ENCODE measurements around the gene SLC15A4. TPM values are rescaled to one million over a fixed set of nuclear protein-coding genes. Genes with fewer than 3 reads are reported as not detected.

Gene SLC15A4
- 100 to 1,000 TPM; 116 to 165 TPM for total RNA-seq

DNA sequence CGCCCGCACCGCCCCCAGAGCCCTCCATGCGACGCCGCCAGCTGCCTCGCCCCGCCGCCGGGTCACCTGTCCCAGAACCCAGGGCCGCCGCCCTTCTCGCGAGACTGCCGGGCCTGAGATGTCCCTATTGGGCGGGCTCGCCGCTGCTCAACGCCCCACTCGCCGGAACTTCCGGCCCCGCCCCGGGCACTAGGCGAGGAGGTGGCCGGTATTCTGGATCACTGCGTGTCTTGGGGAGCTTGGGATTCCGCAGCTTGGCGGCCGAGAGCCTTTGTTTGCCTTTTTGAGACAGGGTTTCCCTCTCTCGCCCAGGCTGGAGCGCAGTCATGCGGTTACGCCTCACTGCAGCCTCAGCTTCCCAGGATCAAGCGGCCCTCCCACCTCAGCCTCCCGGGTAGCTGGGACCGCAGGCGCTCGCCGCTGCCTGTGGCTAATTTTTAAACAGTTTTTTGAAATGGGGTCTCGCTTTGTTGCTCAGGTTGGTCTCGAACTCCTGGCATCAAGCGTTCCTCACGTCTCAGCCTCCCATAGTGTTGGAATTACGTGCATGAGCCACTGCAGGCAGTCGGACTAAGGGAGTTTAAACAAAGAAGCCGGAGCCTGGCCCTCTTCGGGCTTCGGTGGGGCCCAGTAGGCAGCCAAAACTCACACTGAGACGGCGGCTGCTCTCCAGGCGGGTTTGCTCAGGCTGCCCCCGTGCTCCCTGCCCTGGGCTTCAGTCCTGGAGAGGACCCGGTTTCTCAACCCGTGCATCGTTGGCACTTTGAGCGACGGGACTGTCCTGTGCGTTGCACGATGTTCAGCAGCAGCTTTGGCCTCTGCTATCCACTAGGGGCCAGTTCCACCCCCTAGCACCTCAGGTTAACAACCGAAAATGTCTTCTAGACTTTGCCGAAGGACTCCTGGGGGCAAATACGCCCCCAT, at the start of gene SLC15A4:
Gene SLC15A4, minus strand, starts transcription at position 43 of the 924 bp plus-strand sequence. Its CDS starts 15 bp downstream, at position 28.
- Histone ChIP-seq H3K36me3 (no peaks in the 10 kb centered on the region), H3K9me3 (no peaks in the 10 kb centered on the region), H3K4me1 (ENCODE audit: control insufficient read depth in 1 of 2, low read depth in 2 of 2) (peaks cover 20 to 48% of the 10 kb centered on the region in 2 donors), H3K27me3 (replicated peaks; ENCODE audit: insufficient read depth) (no peaks in the 10 kb centered on the region), H3K4me3 (peak within 1 kb of the TSS; percentile 98), H3K27ac (peak within 1 kb of the TSS; percentile 87 to 96)
- no peak for TF ChIP-seq CTCF (IDR thresholded peaks at IDR 0.05)
- peak; percentile 92 for ATAC-seq (ENCODE audit: insufficient number of reproducible peaks, low FRiP score, low read depth)
- peak; percentile 92 for DNase-seq (ENCODE audit: low spot score)

DNA sequence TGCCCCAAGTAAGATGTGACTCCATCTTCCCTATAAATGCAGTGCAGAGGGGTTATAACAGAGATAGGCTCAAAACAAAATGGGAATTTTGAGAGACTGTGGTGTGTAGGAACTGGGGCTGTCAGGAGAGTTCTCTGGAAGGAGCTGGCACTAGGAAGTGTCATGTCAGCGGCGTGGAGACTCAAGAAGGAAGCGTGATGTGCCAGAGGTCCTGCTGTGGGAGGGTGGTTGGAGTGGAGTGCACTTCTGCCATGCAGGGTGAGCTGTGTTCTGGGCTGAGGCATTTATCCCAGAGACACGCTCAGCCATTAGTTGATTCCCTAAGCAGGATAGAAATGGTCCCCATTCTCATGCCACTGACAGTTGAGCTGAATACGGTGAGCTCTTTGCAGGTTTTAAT, 48.5 kb upstream of the SLC15A4 start:
- H3K9me3 ChIP-seq: peaks cover 12% of the 10 kb centered on the region
- no peak for ATAC-seq (ENCODE audit: insufficient number of reproducible peaks, low FRiP score, low read depth)
- H3K4me3 ChIP-seq: no peak overlapping the region
- TF ChIP-seq CTCF (IDR thresholded peaks at IDR 0.05): no peak
- no peaks in the 10 kb centered on the region for H3K4me1 ChIP-seq (ENCODE audit: control insufficient read depth in 1 of 2, low read depth in 2 of 2)
- no peaks in the 10 kb centered on the region for H3K36me3 ChIP-seq
- no peak for DNase-seq (ENCODE audit: low spot score)
- H3K27me3 ChIP-seq (replicated peaks; ENCODE audit: insufficient read depth): no peaks in the 10 kb centered on the region
- H3K27ac ChIP-seq: no peak overlapping the region

- H3K4me3 ChIP-seq: no peak overlapping the region
- H3K27me3 ChIP-seq (replicated peaks; ENCODE audit: insufficient read depth): no peaks in the 10 kb centered on the region
- H3K4me1 ChIP-seq (ENCODE audit: control insufficient read depth in 1 of 2, low read depth in 2 of 2): no peaks in the 10 kb centered on the region
- peaks cover 9% of the 10 kb centered on the region for H3K9me3 ChIP-seq
- TF ChIP-seq CTCF (IDR thresholded peaks at IDR 0.05): no peak
- DNase-seq (ENCODE audit: low spot score) (no peak), ATAC-seq (ENCODE audit: insufficient number of reproducible peaks, low FRiP score, low read depth) (no peak)
- no peaks in the 10 kb centered on the region for H3K36me3 ChIP-seq
- no peak overlapping the region for H3K27ac ChIP-seq
Measured at GRCh38 chr12:128871516-128871892, 47.7 kb upstream of the SLC15A4 start.

DNA sequence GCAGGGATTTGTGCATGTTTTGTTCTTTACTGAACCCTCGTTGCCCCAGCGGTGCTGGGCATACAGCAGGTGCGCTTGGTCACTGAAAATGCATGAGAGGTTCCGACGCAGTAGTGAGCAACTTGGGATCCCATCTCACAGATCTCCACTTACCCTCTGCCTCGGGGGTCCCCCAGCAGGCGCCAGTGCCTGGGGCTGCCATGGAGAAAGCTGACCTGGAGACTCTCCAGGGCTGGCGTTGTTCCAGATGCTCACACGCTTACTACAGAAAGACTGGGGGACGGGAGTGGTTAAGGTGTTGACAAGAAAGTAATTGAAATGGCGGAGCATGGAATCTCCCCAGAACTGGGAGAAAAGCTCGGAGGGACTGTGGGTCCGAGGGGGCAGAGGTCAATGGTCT, 43.7 kb upstream of the SLC15A4 start:
- H3K27me3 ChIP-seq (replicated peaks; ENCODE audit: insufficient read depth): no peaks in the 10 kb centered on the region
- no peak overlapping the region for H3K27ac ChIP-seq
- no peak for TF ChIP-seq CTCF (IDR thresholded peaks at IDR 0.05)
- no peaks in the 10 kb centered on the region for H3K36me3 ChIP-seq
- DNase-seq (ENCODE audit: low spot score): no peak
- H3K9me3 ChIP-seq: no peaks in the 10 kb centered on the region
- H3K4me1 ChIP-seq (ENCODE audit: control insufficient read depth in 1 of 2, low read depth in 2 of 2): no peaks in the 10 kb centered on the region
- H3K4me3 ChIP-seq: no peak overlapping the region
- no peak for ATAC-seq (ENCODE audit: insufficient number of reproducible peaks, low FRiP score, low read depth)

GRCh38 chr12:128864516-128865186, 40.9 kb upstream of the SLC15A4 start:
- no peak for ATAC-seq (ENCODE audit: insufficient number of reproducible peaks, low FRiP score, low read depth)
- no peak overlapping the region for H3K4me3 ChIP-seq

More at GRCh38 chr12:128864516-128865186, 40.9 kb upstream of the SLC15A4 start:
- Histone ChIP-seq H3K27me3 (replicated peaks; ENCODE audit: insufficient read depth) (no peaks in the 10 kb centered on the region), H3K4me1 (ENCODE audit: control insufficient read depth in 1 of 2, low read depth in 2 of 2) (no peaks in the 10 kb centered on the region), H3K9me3 (no peaks in the 10 kb centered on the region), H3K36me3 (no peaks in the 10 kb centered on the region), H3K27ac (no peak overlapping the region)
- DNase-seq (ENCODE audit: low spot score): no peak
- no peak for TF ChIP-seq CTCF (IDR thresholded peaks at IDR 0.05)
